GM21447 (cell line): ENCODE results near the gene SDCCAG8.
"Not testable (repeated sequence)": the region's sequence is repeated elsewhere in the genome, so short reads cannot be mapped to it uniquely, and the experiment has no call there.

Experiments
- ATAC-seq: cut with Tn5 transposase; IDR thresholded peaks from one replicate; pipeline ENCODE4 v1.9.1; 2021; ENCODE audit not compliant: unreplicated experiment

SDCCAG8 gene

GRCh38 chr1:243255791-243256512, at the start of gene SDCCAG8:
SDCCAG8 (plus strand) TSS chr1:243256041; CDS start chr1:243256174, 133 bp downstream.
- ATAC-seq: peak; percentile 70

- ATAC-seq: not testable (repeated sequence)
These were observed 43.9 kb upstream of the SDCCAG8 start for GRCh38 chr1:243211984-243212383.

- no peak for ATAC-seq
These were observed 42.6 kb upstream of the SDCCAG8 start for GRCh38 chr1:243213045-243213787.

GRCh38 chr1:243215276-243215875, 40.5 kb upstream of the SDCCAG8 start:
- ATAC-seq: not testable (repeated sequence)

GRCh38 chr1:243216741-243217140, 39.1 kb upstream of the SDCCAG8 start:
- no peak for ATAC-seq

- no peak for ATAC-seq
These were observed 38.5 kb upstream of the SDCCAG8 start for GRCh38 chr1:243217349-243217748.

- no peak for ATAC-seq
These were observed 37.8 kb upstream of the SDCCAG8 start for GRCh38 chr1:243218059-243218458.

- ATAC-seq: no peak
These were observed 28.2 kb upstream of the SDCCAG8 start for GRCh38 chr1:243227622-243228021.

- ATAC-seq: no peak
These were observed 26.3 kb upstream of the SDCCAG8 start for GRCh38 chr1:243229526-243229925.

GRCh38 chr1:243230914-243231313, 24.9 kb upstream of the SDCCAG8 start:
- no peak for ATAC-seq

GRCh38 chr1:243233908-243234307, 21.9 kb upstream of the SDCCAG8 start:
- ATAC-seq: no peak

- ATAC-seq: no peak
These were observed 20.7 kb upstream of the SDCCAG8 start for GRCh38 chr1:243234978-243235647.

GRCh38 chr1:243236604-243237252, 19.1 kb upstream of the SDCCAG8 start:
- peak; percentile 83 for ATAC-seq

GRCh38 chr1:243244432-243244841, 11.4 kb upstream of the SDCCAG8 start:
- ATAC-seq: no peak

GRCh38 chr1:243246916-243247315, 8.9 kb upstream of the SDCCAG8 start:
- no peak for ATAC-seq

- ATAC-seq: no peak
These were observed 7.9 kb upstream of the SDCCAG8 start for GRCh38 chr1:243247901-243248300.

- ATAC-seq: no peak
These were observed 6.6 kb upstream of the SDCCAG8 start for GRCh38 chr1:243249214-243249613.

GRCh38 chr1:243250102-243250501, 5.7 kb upstream of the SDCCAG8 start:
- no peak for ATAC-seq

- ATAC-seq: no peak
These were observed 4.3 kb upstream of the SDCCAG8 start for GRCh38 chr1:243251539-243251938.

GRCh38 chr1:243253211-243253925, 2.5 kb upstream of the SDCCAG8 start:
- no peak for ATAC-seq
